Chondrocyte (in vitro differentiated cells): Measurements from ENCODE around the gene P2RY2. TPM values are rescaled to one million over a fixed set of nuclear protein-coding genes. Genes with fewer than 3 reads are reported as not detected.
A peak's percentile ranks its signal among the peaks of the same experiment; 100 is the strongest.

Experiments used
- DNase-seq: peaks from one replicate; pipeline ENCODE4 v3.0.0; 2021; ENCODE audit warnings: mixed read lengths, low spot score
- H3K27ac Mint-ChIP-seq: one replicate; pipeline ENCODE4 v1.8.0; 2021; ENCODE audit warnings: mild to moderate bottlenecking, moderate library complexity, mixed read lengths; ENCODE audit not compliant: unreplicated experiment
- H3K27me3 Mint-ChIP-seq: 2 replicates; pipeline ENCODE4 v1.8.0; 2021; ENCODE audit warnings: low read depth, mixed read lengths
- H3K36me3 Mint-ChIP-seq: 2 replicates; pipeline ENCODE4 v1.8.0; 2021; ENCODE audit warnings: low read depth, mixed read lengths
- H3K4me1 Mint-ChIP-seq: 2 replicates; pipeline ENCODE4 v1.8.0; 2021; ENCODE audit warnings: low read depth, mild to moderate bottlenecking, mixed read lengths
- H3K4me3 Mint-ChIP-seq: one replicate; pipeline ENCODE4 v1.8.0; 2021; ENCODE audit warnings: mild to moderate bottlenecking, moderate library complexity, mixed read lengths; ENCODE audit not compliant: unreplicated experiment
- H3K9me3 Mint-ChIP-seq: 2 replicates; pipeline ENCODE4 v1.8.0; 2021; ENCODE audit warnings: low read depth, mixed read lengths
- CTCF ChIP-seq: fragments of 200-600 bp; sonication (generic); IDR thresholded peaks from 2 replicates; pipeline ENCODE4 v1.5.0; 2021; ENCODE audit warnings: antibody characterized with exemption, mild to moderate bottlenecking, moderate library complexity
- total RNA-seq: library from RNA; stranded (reverse); gene quantifications from 3 replicates; pipeline ENCODE4 v1.2.1, GENCODE V29; 2021

P2RY2 gene
- total RNA-seq, 1 donor from 2014 or later: 0.32 TPM

GRCh38 chr11:73258104-73259035 is 40.3 kb downstream of the P2RY2 start:
- peak overlapping the region; percentile 100 for H3K27ac Mint-ChIP-seq
- peaks cover 20% of the 10 kb centered on the region for H3K4me1 Mint-ChIP-seq
- H3K4me3 Mint-ChIP-seq: no peak overlapping the region
- no peaks in the 10 kb centered on the region for H3K36me3 Mint-ChIP-seq
- no peak for TF ChIP-seq CTCF
- no peaks in the 10 kb centered on the region for H3K27me3 Mint-ChIP-seq
- no peak for DNase-seq
- no peaks in the 10 kb centered on the region for H3K9me3 Mint-ChIP-seq

- H3K4me3 Mint-ChIP-seq: no peak overlapping the region
- no peaks in the 10 kb centered on the region for H3K27me3 Mint-ChIP-seq
- TF ChIP-seq CTCF: no peak
- no peaks in the 10 kb centered on the region for H3K36me3 Mint-ChIP-seq
- no peaks in the 10 kb centered on the region for H3K9me3 Mint-ChIP-seq
- peaks cover 20% of the 10 kb centered on the region for H3K4me1 Mint-ChIP-seq
- DNase-seq: no peak
- H3K27ac Mint-ChIP-seq: no peak overlapping the region
Observed at GRCh38 chr11:73259406-73260126, 41.5 kb downstream of the P2RY2 start.

GRCh38 chr11:73260127-73260457 is 42.0 kb downstream of the P2RY2 start:
- TF ChIP-seq CTCF: no peak
- no peak for DNase-seq
- no peak overlapping the region for H3K4me3 Mint-ChIP-seq

GRCh38 chr11:73262851-73263495 is 44.9 kb downstream of the P2RY2 start:
- peaks cover 10% of the 10 kb centered on the region for H3K27me3 Mint-ChIP-seq
- no peak for DNase-seq
- no peaks in the 10 kb centered on the region for H3K36me3 Mint-ChIP-seq
- no peaks in the 10 kb centered on the region for H3K9me3 Mint-ChIP-seq
- H3K4me1 Mint-ChIP-seq: peaks cover 28% of the 10 kb centered on the region
- H3K4me3 Mint-ChIP-seq: no peak overlapping the region
- TF ChIP-seq CTCF: no peak
- H3K27ac Mint-ChIP-seq: no peak overlapping the region

More at GRCh38 chr11:73260127-73260457, 42.0 kb downstream of the P2RY2 start:
- no peaks in the 10 kb centered on the region for H3K9me3 Mint-ChIP-seq
- H3K4me1 Mint-ChIP-seq: peaks cover 23% of the 10 kb centered on the region
- no peak overlapping the region for H3K27ac Mint-ChIP-seq
- H3K36me3 Mint-ChIP-seq: no peaks in the 10 kb centered on the region
- peaks cover 3% of the 10 kb centered on the region for H3K27me3 Mint-ChIP-seq

- Mint-ChIP-seq H3K27ac (no peak overlapping the region), H3K4me1 (peaks cover 25% of the 10 kb centered on the region), H3K4me3 (no peak overlapping the region), H3K9me3 (no peaks in the 10 kb centered on the region), H3K27me3 (peaks cover 10% of the 10 kb centered on the region), H3K36me3 (no peaks in the 10 kb centered on the region)
- no peak for DNase-seq
- TF ChIP-seq CTCF: no peak
Observed at GRCh38 chr11:73263640-73264039, 45.6 kb downstream of the P2RY2 start.
